Prostate gland (tissue), 2 donors: ENCODE data around the gene CALR.

Source experiments
- POLR2A ChIP-seq: fragments of 450-650 bp; IDR thresholded peaks from one replicate; pipeline ENCODE4 v1.6.1; 2016; ENCODE audit warnings: antibody characterized with exemption, mild to moderate bottlenecking
- POLR2AphosphoS5 ChIP-seq: sonication (generic); formaldehyde crosslinking; IDR thresholded peaks from one replicate; pipeline ENCODE4 v1.6.1; 2017; ENCODE audit warnings: antibody characterized with exemption
- TF ChIP-seq, protein P1 (sequence below), 4 experiments: fragments of 200-600 bp in 2 of 4; fragments of 450-650 bp in 2 of 4; sonication (generic) in 2 of 4; IDR thresholded peaks; 1 replicate in 3 of 4; 2 replicates in 1 of 4; pipeline ENCODE4 v1.5.1; 2016 to 2019; ENCODE audit warnings: antibody characterized with exemption in 4 of 4, mild to moderate bottlenecking in 2 of 4, moderate library complexity in 2 of 4

DNA sequence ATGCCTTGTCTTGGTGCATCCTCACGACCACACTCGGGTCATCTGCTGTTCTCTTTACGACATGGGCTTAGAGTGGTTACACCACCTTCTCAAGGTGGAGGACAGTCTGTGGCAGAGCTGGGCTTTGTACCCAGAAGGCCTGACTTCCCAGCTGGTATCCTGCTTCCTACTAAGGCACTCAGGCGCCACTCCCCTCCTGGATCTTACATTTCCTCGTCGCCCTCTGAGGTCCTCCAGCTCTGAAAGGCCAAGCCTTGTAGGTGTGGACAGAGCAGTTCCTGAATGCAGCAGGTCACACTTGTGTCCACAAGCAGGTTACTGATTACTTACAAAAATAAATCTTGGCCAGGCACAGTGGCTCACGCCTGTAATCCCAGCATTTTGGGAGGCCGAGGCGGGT is 31.2 kb upstream of the CALR start:
- TF ChIP-seq, protein P1, sequence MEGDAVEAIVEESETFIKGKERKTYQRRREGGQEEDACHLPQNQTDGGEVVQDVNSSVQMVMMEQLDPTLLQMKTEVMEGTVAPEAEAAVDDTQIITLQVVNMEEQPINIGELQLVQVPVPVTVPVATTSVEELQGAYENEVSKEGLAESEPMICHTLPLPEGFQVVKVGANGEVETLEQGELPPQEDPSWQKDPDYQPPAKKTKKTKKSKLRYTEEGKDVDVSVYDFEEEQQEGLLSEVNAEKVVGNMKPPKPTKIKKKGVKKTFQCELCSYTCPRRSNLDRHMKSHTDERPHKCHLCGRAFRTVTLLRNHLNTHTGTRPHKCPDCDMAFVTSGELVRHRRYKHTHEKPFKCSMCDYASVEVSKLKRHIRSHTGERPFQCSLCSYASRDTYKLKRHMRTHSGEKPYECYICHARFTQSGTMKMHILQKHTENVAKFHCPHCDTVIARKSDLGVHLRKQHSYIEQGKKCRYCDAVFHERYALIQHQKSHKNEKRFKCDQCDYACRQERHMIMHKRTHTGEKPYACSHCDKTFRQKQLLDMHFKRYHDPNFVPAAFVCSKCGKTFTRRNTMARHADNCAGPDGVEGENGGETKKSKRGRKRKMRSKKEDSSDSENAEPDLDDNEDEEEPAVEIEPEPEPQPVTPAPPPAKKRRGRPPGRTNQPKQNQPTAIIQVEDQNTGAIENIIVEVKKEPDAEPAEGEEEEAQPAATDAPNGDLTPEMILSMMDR (IDR thresholded peaks at IDR 0.05), result no peak
- TF ChIP-seq POLR2A (no peak), POLR2AphosphoS5 (no peak)
